Neural progenitor cell (in vitro differentiated cells): ENCODE results near the gene BIN2. TPM values are rescaled to one million over a fixed set of nuclear protein-coding genes. Genes with fewer than 3 reads are reported as not detected.
A peak's percentile ranks its signal among the peaks of the same experiment; 100 is the strongest.

Source experiments
- DNase-seq: peaks from one replicate; pipeline ENCODE4 v3.0.0-alpha.2; 2016; ENCODE audit warnings: low spot score
- H2AFZ ChIP-seq: fragments of 200-600 bp; sonication (generic); replicated peaks from 2 replicates; pipeline ENCODE4 v1.6.1; 2016; ENCODE audit warnings: antibody characterized with exemption
- H3F3A ChIP-seq: fragments of 200-600 bp; sonication (generic); 2 replicates; pipeline ENCODE4 v1.6.1; 2016; ENCODE audit warnings: antibody characterized with exemption, low read depth
- H3K27ac ChIP-seq: fragments of 200-600 bp; sonication (generic); 2 replicates; pipeline ENCODE4 v1.5.1; 2016; ENCODE audit warnings: mild to moderate bottlenecking
- H3K27me3 ChIP-seq: fragments of 200-600 bp; sonication (generic); 2 replicates; pipeline ENCODE4 v1.6.1; 2016; ENCODE audit warnings: mild to moderate bottlenecking, moderate library complexity
- H3K36me3 ChIP-seq: fragments of 200-600 bp; sonication (generic); 2 replicates; pipeline ENCODE4 v1.5.1; 2016
- H3K4me1 ChIP-seq: fragments of 200-600 bp; sonication (generic); 2 replicates; pipeline ENCODE4 v1.6.1; 2016; ENCODE audit warnings: mixed run types
- H3K4me2 ChIP-seq: fragments of 200-600 bp; sonication (generic); 2 replicates; pipeline ENCODE4 v1.6.1; 2016
- H3K4me3 ChIP-seq: fragments of 200-600 bp; sonication (generic); 2 replicates; pipeline ENCODE4 v1.5.1; 2016
- H3K79me2 ChIP-seq: fragments of 200-600 bp; sonication (generic); 2 replicates; pipeline ENCODE4 v1.6.1; 2016; ENCODE audit warnings: low read depth
- H3K9ac ChIP-seq: fragments of 200-600 bp; sonication (generic); 2 replicates; pipeline ENCODE4 v1.6.1; 2016
- H3K9me3 ChIP-seq: fragments of 200-600 bp; sonication (generic); 2 replicates; pipeline ENCODE4 v1.5.1; 2016; ENCODE audit warnings: low read depth
- H4K20me1 ChIP-seq: fragments of 200-600 bp; sonication (generic); 2 replicates; pipeline ENCODE4 v1.6.1; 2016; ENCODE audit warnings: low read depth
- H3K27ac Mint-ChIP-seq: 3 replicates; pipeline ENCODE4 v1.8.0; 2021; ENCODE audit warnings: mixed read lengths
- H3K27me3 Mint-ChIP-seq: 2 replicates; pipeline ENCODE4 v1.8.0; 2022; ENCODE audit warnings: low read depth, mild to moderate bottlenecking, inconsistent platforms, moderate library complexity, mixed read lengths; ENCODE audit not compliant: insufficient read depth
- H3K36me3 Mint-ChIP-seq: 3 replicates; pipeline ENCODE4 v1.8.0; 2021; ENCODE audit warnings: mixed read lengths
- H3K4me1 Mint-ChIP-seq: 3 replicates; pipeline ENCODE4 v1.8.0; 2021; ENCODE audit warnings: mixed read lengths
- H3K4me3 Mint-ChIP-seq: 3 replicates; pipeline ENCODE4 v1.8.0; 2021; ENCODE audit warnings: mild to moderate bottlenecking, moderate library complexity, mixed read lengths
- H3K9me3 Mint-ChIP-seq: 3 replicates; pipeline ENCODE4 v1.8.0; 2020; ENCODE audit warnings: mixed read lengths
- CTCF ChIP-seq: fragments of 200-600 bp; sonication (generic); IDR thresholded peaks from 2 replicates; pipeline ENCODE4 v1.5.1; 2017; ENCODE audit warnings: antibody characterized with exemption, mild to moderate bottlenecking
- EZH2 ChIP-seq: fragments of 200-600 bp; sonication (generic); IDR thresholded peaks from 2 replicates; pipeline ENCODE4 v1.6.1; 2017; ENCODE audit warnings: antibody characterized with exemption, mild to moderate bottlenecking, moderate library complexity
- EZH2phosphoT487 ChIP-seq: fragments of 200-600 bp; sonication (generic); IDR thresholded peaks from 2 replicates; pipeline ENCODE4 v1.6.1; 2017; ENCODE audit warnings: antibody characterized with exemption
- total RNA-seq: library from RNA; depleted of rRNA; stranded (reverse); fragments of >200 nt; gene quantifications from 2 replicates; pipeline ENCODE4 v1.2.3, GENCODE V29; 2015; ENCODE audit warnings: low replicate concordance

The BIN2 gene
- total RNA-seq, 1 donor from 2014 or later: 0.52 TPM

GRCh38 chr12:51360315-51360714 lies 36.3 kb upstream of the BIN2 start:
- Histone ChIP-seq H3K4me3 (no peak overlapping the region), H3K27ac (no peak overlapping the region), H3K79me2 (no peaks in the 10 kb centered on the region), H3F3A (no peaks in the 10 kb centered on the region), H3K36me3 (no peaks in the 10 kb centered on the region), H3K4me1 (no peaks in the 10 kb centered on the region), H3K4me2 (no peak overlapping the region), H3K9me3 (no peaks in the 10 kb centered on the region), H3K9ac (no peak overlapping the region), H3K27me3 (no peaks in the 10 kb centered on the region), H4K20me1 (no peaks in the 10 kb centered on the region), H2AFZ (no peak overlapping the region)
- H3K4me3 Mint-ChIP-seq: no peak overlapping the region
- no peaks in the 10 kb centered on the region for H3K36me3 Mint-ChIP-seq
- H3K9me3 Mint-ChIP-seq: no peaks in the 10 kb centered on the region
- H3K27me3 Mint-ChIP-seq: peaks cover 6% of the 10 kb centered on the region
- H3K27ac Mint-ChIP-seq: no peak overlapping the region
- no peaks in the 10 kb centered on the region for H3K4me1 Mint-ChIP-seq
- DNase-seq: no peak
- TF ChIP-seq CTCF: no peak
- TF ChIP-seq EZH2phosphoT487: no peak
- TF ChIP-seq EZH2: no peak

GRCh38 chr12:51359851-51360250 lies 35.9 kb upstream of the BIN2 start:
- TF ChIP-seq EZH2phosphoT487 (no peak), EZH2 (no peak), CTCF (no peak)
- Mint-ChIP-seq H3K4me3 (no peak overlapping the region), H3K27me3 (peaks cover 6% of the 10 kb centered on the region), H3K4me1 (no peaks in the 10 kb centered on the region), H3K36me3 (no peaks in the 10 kb centered on the region), H3K27ac (no peak overlapping the region), H3K9me3 (no peaks in the 10 kb centered on the region)
- Histone ChIP-seq H3K4me2 (no peak overlapping the region), H2AFZ (no peak overlapping the region), H3K9ac (no peak overlapping the region), H4K20me1 (no peaks in the 10 kb centered on the region), H3K27ac (no peak overlapping the region), H3F3A (no peaks in the 10 kb centered on the region), H3K36me3 (no peaks in the 10 kb centered on the region), H3K79me2 (no peaks in the 10 kb centered on the region), H3K9me3 (no peaks in the 10 kb centered on the region), H3K27me3 (no peaks in the 10 kb centered on the region), H3K4me3 (no peak overlapping the region), H3K4me1 (no peaks in the 10 kb centered on the region)
- DNase-seq: no peak

- Histone ChIP-seq H2AFZ (no peak overlapping the region), H3K9me3 (no peaks in the 10 kb centered on the region), H3F3A (no peaks in the 10 kb centered on the region), H3K36me3 (no peaks in the 10 kb centered on the region), H4K20me1 (no peaks in the 10 kb centered on the region), H3K27me3 (no peaks in the 10 kb centered on the region), H3K4me2 (no peak overlapping the region), H3K4me1 (no peaks in the 10 kb centered on the region), H3K27ac (no peak overlapping the region), H3K4me3 (no peak overlapping the region), H3K9ac (no peak overlapping the region), H3K79me2 (no peaks in the 10 kb centered on the region)
- Mint-ChIP-seq H3K27me3 (peaks cover 9% of the 10 kb centered on the region), H3K27ac (peak overlapping the region; percentile 66), H3K4me1 (no peaks in the 10 kb centered on the region), H3K36me3 (no peaks in the 10 kb centered on the region), H3K9me3 (no peaks in the 10 kb centered on the region), H3K4me3 (no peak overlapping the region)
- TF ChIP-seq CTCF (no peak), EZH2phosphoT487 (no peak), EZH2 (no peak)
- DNase-seq: no peak
These were observed 34.5 kb upstream of the BIN2 start for GRCh38 chr12:51358496-51358895.
